K562 (cell line): ENCODE measurements around the gene SIK3. TPM values are rescaled to one million over a fixed set of nuclear protein-coding genes. Genes with fewer than 3 reads are reported as not detected.

Experiments used
- ATF1 ChIP-seq, 2 experiments: fragments of 450-650 bp in 1 of 2; IDR thresholded peaks; 2 replicates each; pipeline ENCODE4 v1.6.1; 2016; ENCODE audit warnings: missing compliant biosample characterization in 1 of 2, missing genetic modification characterization in 1 of 2
- CGGBP1 ChIP-seq: fragments of 250-450 bp; sonication (Bioruptor Pico); IDR thresholded peaks from 2 replicates; pipeline ENCODE4 v1.9.0; 2021; ENCODE audit warnings: mild to moderate bottlenecking
- HNRNPK ChIP-seq: fragments of 200-400 bp; formaldehyde crosslinking; IDR thresholded peaks from one replicate; pipeline ENCODE4 v1.6.1; 2018; ENCODE audit warnings: mild to moderate bottlenecking, low read depth, low read length; ENCODE audit not compliant: poor library complexity, severe bottlenecking
- IFI16 ChIP-seq: fragments of 250-450 bp; sonication (Bioruptor Pico); IDR thresholded peaks from 2 replicates; pipeline ENCODE4 v2.1.2; 2022; ENCODE audit warnings: mild to moderate bottlenecking, inconsistent platforms
- KAT2B ChIP-seq: IDR thresholded peaks from one replicate; pipeline ENCODE4 v1.6.1; 2012; ENCODE audit warnings: low read depth, mild to moderate bottlenecking, control low read depth, inconsistent platforms, low read length, moderate library complexity
- SMAD4 ChIP-seq: fragments of 250-450 bp; sonication (Bioruptor Pico); conservative IDR thresholded peaks from 2 replicates; pipeline ENCODE4 v1.8.0; 2021; ENCODE audit warnings: inconsistent platforms, mild to moderate bottlenecking, moderate library complexity
- TCF15 ChIP-seq: fragments of 250-450 bp; sonication (Bioruptor Pico); IDR thresholded peaks from 2 replicates; pipeline ENCODE4 v1.8.0; 2022; ENCODE audit warnings: moderate library complexity, mild to moderate bottlenecking, inconsistent platforms
- ZBTB40 ChIP-seq, 2 experiments: fragments of 450-650 bp in 1 of 2; sonication (generic) in 1 of 2; formaldehyde crosslinking in 1 of 2; IDR thresholded peaks; 2 replicates each; pipeline versions ENCODE4 v1.7.1 to v1.9.0; 2016 to 2022; ENCODE audit warnings: inconsistent platforms in 1 of 2, mild to moderate bottlenecking in 1 of 2, missing genetic modification reagents in 1 of 2
- ZNF609 ChIP-seq: sonication (generic); formaldehyde crosslinking; IDR thresholded peaks from 2 replicates; pipeline ENCODE4 v1.8.1; 2023; ENCODE audit warnings: missing genetic modification reagents, mild to moderate bottlenecking, borderline replicate concordance
- ZNF76 ChIP-seq: fragments of 250-450 bp; sonication (Bioruptor Pico); IDR thresholded peaks from 2 replicates; pipeline ENCODE4 v1.4.0; 2020; ENCODE audit warnings: mild to moderate bottlenecking, moderate library complexity, borderline replicate concordance
- polyA plus RNA-seq, 8 experiments: library from polyadenylated mRNA; depleted of rRNA in 4 of 8; stranded (reverse) in 5 of 8; unstranded in 3 of 8; fragments of >200 nt; fragmentation: Nextera tagmentation in 2 of 8; fragmentation: Illumina TruSeq in 1 of 8; extraction: Ambion mirVana in 2 of 8; extraction: Trizol in 1 of 8; gene quantifications; 2 replicates each; pipeline versions ENCODE4 v1.2.1 to v1.2.3, GENCODE V29; 2011 to 2014; ENCODE audit warnings: inconsistent platforms in 1 of 8, missing spikeins in 1 of 8
- total RNA-seq, 7 experiments: library from RNA; depleted of rRNA in 6 of 7; stranded (reverse); fragments of >200 nt in 6 of 7; fragmentation: Illumina TruSeq in 2 of 7; extraction: Trizol in 2 of 7; gene quantifications; 2 replicates each; pipeline versions ENCODE4 v1.2.1 to v1.2.3, GENCODE V29; 2011 to 2021; ENCODE audit warnings: low replicate concordance in 1 of 7

SIK3 gene
- total and polyA plus RNA-seq, 9 of the 15 experiments (the other 6 are each of a cell fraction or from before 2014, with no cell fraction given): 1.6 to 21.6 (median 8.0) TPM

GRCh38 chr11:117098269-117099232 is at the start of gene SIK3 (continued):
- TF ChIP-seq ZNF609 (CRISPR knock-in tag) (0 out of 2 replicates have a peak, but pooled peaks have one; percentile 26), ZBTB40 (IDR thresholded peaks at IDR 0.05) (peak; percentile 49; the same call in 1 of the 2 replicates), ZBTB40 (CRISPR knock-in tag; IDR thresholded peaks at IDR 0.05) (no peak), HNRNPK (peak; percentile 81), IFI16 (CRISPR knock-in tag) (no peak), CGGBP1 (CRISPR knock-in tag) (no peak), SMAD4 (0 out of 2 replicates have a peak, but pooled peaks have one; percentile 61), KAT2B (no peak), TCF15 (CRISPR knock-in tag) (no peak), ZNF76 (no peak), ATF1 (CRISPR knock-in tag; IDR thresholded peaks at IDR 0.05) (no peak), ATF1 (tag; IDR thresholded peaks at IDR 0.05) (peak; percentile 96)
